Nephron (organoid): ENCODE results near the gene LRRC74A.
A peak's percentile ranks its signal among the peaks of the same experiment; 100 is the strongest.

Source experiments
- H3K27ac Mint-ChIP-seq, 3 experiments: 2 replicates each; pipeline ENCODE4 v1.8.0; 2020; ENCODE audit warnings: mixed read lengths in 3 of 3, mild to moderate bottlenecking in 2 of 3, moderate library complexity in 1 of 3
- H3K27me3 Mint-ChIP-seq: 2 replicates; pipeline ENCODE4 v1.8.0; 2021; ENCODE audit warnings: low read depth, mild to moderate bottlenecking, moderate library complexity, mixed read lengths
- H3K36me3 Mint-ChIP-seq: 2 replicates; pipeline ENCODE4 v1.8.0; 2020; ENCODE audit warnings: low read depth, mixed read lengths
- H3K4me1 Mint-ChIP-seq: 2 replicates; pipeline ENCODE4 v1.8.0; 2020; ENCODE audit warnings: mixed read lengths
- H3K4me3 Mint-ChIP-seq, 3 experiments: 2 replicates each; pipeline ENCODE4 v1.8.0; 2020; ENCODE audit warnings: mild to moderate bottlenecking in 3 of 3, mixed read lengths in 3 of 3, moderate library complexity in 2 of 3
- H3K9me3 Mint-ChIP-seq: 2 replicates; pipeline ENCODE4 v1.8.0; 2020; ENCODE audit warnings: mixed read lengths
- TF ChIP-seq, protein P1 (sequence below), 3 experiments: fragments of 200-600 bp; sonication (generic); IDR thresholded peaks; one replicate each; pipeline ENCODE4 v1.5.0; 2021; ENCODE audit warnings: antibody characterized with exemption in 3 of 3; ENCODE audit not compliant: unreplicated experiment in 3 of 3

Gene LRRC74A

GRCh38 chr14:76810953-76811400 lies 15.2 kb upstream of the LRRC74A start:
- Mint-ChIP-seq H3K36me3 (peaks cover 33% of the 10 kb centered on the region), H3K27me3 (no peaks in the 10 kb centered on the region), H3K4me3 (peak overlapping the region; percentile 92 to 99 (median 98)), H3K9me3 (no peaks in the 10 kb centered on the region), H3K4me1 (peaks cover 38% of the 10 kb centered on the region), H3K27ac (peak overlapping the region; percentile 49 to 84 (median 82))
- TF ChIP-seq, protein P1, sequence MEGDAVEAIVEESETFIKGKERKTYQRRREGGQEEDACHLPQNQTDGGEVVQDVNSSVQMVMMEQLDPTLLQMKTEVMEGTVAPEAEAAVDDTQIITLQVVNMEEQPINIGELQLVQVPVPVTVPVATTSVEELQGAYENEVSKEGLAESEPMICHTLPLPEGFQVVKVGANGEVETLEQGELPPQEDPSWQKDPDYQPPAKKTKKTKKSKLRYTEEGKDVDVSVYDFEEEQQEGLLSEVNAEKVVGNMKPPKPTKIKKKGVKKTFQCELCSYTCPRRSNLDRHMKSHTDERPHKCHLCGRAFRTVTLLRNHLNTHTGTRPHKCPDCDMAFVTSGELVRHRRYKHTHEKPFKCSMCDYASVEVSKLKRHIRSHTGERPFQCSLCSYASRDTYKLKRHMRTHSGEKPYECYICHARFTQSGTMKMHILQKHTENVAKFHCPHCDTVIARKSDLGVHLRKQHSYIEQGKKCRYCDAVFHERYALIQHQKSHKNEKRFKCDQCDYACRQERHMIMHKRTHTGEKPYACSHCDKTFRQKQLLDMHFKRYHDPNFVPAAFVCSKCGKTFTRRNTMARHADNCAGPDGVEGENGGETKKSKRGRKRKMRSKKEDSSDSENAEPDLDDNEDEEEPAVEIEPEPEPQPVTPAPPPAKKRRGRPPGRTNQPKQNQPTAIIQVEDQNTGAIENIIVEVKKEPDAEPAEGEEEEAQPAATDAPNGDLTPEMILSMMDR (IDR thresholded peaks at IDR 0.05; ENCODE audit: unreplicated experiment in 3 of 3) = peak in 1 of 3 experiments; percentile 33

DNA sequence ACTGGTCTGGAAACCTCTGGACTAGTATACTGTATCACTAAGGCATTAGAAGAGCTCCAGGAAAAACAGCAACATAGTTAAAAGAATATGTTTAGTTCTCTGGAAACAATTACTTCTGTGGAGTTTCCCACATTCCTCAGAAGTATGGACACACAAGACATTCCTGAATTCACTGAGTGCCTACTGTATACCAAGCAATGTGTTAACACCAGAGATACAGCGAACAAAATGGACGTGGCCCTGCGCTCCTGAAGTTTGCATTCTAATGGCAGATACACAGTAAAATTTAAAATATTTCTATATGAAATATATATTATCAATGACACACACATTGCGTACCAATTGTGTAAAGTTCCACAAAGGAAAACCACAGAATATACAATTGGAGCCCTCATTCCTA lies 14.6 kb upstream of the LRRC74A start:
- H3K4me1 Mint-ChIP-seq = peaks cover 38% of the 10 kb centered on the region
- H3K36me3 Mint-ChIP-seq = peaks cover 27% of the 10 kb centered on the region
- H3K9me3 Mint-ChIP-seq = no peaks in the 10 kb centered on the region
- TF ChIP-seq, protein P1 (IDR thresholded peaks at IDR 0.05; ENCODE audit: unreplicated experiment in 3 of 3) = no peak
- peak overlapping the region; percentile 49 to 84 (median 82) for H3K27ac Mint-ChIP-seq
- H3K4me3 Mint-ChIP-seq = peak overlapping the region; percentile 92 to 99 (median 98)
- H3K27me3 Mint-ChIP-seq = no peaks in the 10 kb centered on the region

GRCh38 chr14:76812093-76812421 lies 14.2 kb upstream of the LRRC74A start:
- Mint-ChIP-seq H3K36me3 (peaks cover 22% of the 10 kb centered on the region), H3K27ac (peak overlapping the region; percentile 82 to 94 (median 86)), H3K9me3 (no peaks in the 10 kb centered on the region), H3K4me3 (peak overlapping the region; percentile 92 to 99 (median 98)), H3K27me3 (no peaks in the 10 kb centered on the region), H3K4me1 (peaks cover 38% of the 10 kb centered on the region)
- TF ChIP-seq, protein P1 (IDR thresholded peaks at IDR 0.05; ENCODE audit: unreplicated experiment in 3 of 3) = no peak

- Mint-ChIP-seq H3K27me3 (no peaks in the 10 kb centered on the region), H3K9me3 (no peaks in the 10 kb centered on the region), H3K4me3 (peak within 1 kb of the TSS; percentile 92 to 99 (median 98)), H3K27ac (peak within 1 kb of the TSS; percentile 82 to 94 (median 86)), H3K4me1 (peaks cover 38% of the 10 kb centered on the region), H3K36me3 (peaks cover 16% of the 10 kb centered on the region)
- TF ChIP-seq, protein P1 (IDR thresholded peaks at IDR 0.05; ENCODE audit: unreplicated experiment in 3 of 3) = no peak
Measured at GRCh38 chr14:76812422-76813383, 13.5 kb upstream of the LRRC74A start, which contains the start of gene ANGEL1. TSS of gene ANGEL1 (minus strand) at chr14:76812882. CDS start at chr14:76812827, 55 bp downstream.

DNA sequence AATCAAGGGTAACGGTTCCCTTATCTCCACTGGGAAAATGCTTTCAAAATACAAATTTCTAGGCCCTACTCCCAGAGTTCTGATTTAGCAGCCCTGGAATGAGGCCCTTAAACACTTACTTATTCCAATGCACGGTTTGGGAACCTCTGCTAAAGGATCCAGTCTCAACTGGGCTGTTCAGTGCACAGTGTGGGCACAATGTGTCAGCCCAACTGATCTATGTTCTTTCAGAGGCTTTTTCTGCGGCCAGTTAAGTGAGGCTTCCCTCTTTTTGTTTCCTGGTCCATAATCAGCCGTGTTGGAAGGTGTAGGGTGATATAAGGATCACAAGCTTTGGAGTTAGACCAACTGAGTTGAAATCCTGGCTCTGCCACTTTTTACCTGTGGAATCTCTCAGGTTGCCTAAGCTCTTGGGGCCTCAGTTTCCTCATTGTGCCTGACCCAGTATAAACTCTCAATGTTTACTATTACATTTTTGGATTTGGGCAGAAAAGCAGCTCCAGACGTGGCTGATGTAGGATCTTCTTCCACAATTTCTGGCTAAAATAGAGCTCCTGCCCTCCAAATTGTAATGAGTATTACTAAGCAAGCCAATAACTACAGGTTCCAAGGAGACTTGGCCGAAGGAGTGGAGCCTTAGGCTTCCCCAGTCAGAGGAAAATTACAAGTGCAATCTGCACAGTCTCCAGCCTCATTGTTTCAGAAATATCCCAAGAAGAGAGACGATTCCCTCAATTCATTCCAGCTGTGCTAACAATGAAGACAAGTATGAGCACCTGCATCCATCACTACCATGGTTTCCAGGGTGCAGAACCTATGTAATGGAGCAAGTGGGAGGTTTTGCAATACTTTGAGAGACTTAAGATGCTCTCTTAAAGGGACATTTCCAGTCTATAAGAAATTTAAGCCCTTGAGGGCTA lies 11.2 kb upstream of the LRRC74A start:
- no peaks in the 10 kb centered on the region for H3K36me3 Mint-ChIP-seq
- H3K27me3 Mint-ChIP-seq = no peaks in the 10 kb centered on the region
- peak overlapping the region in 2 of 3 experiments; percentile 16 to 89 for H3K4me3 Mint-ChIP-seq
- peak overlapping the region in 2 of 3 experiments; percentile 64 to 65 for H3K27ac Mint-ChIP-seq
- TF ChIP-seq, protein P1 (IDR thresholded peaks at IDR 0.05; ENCODE audit: unreplicated experiment in 3 of 3) = no peak
- H3K9me3 Mint-ChIP-seq = no peaks in the 10 kb centered on the region
- H3K4me1 Mint-ChIP-seq = peaks cover 32% of the 10 kb centered on the region
